Measurements from ENCODE around the gene FZD7. TPM values are rescaled to one million over a fixed set of nuclear protein-coding genes. Genes with fewer than 3 reads are reported as not detected.
A peak's percentile ranks its signal among the peaks of the same experiment; 100 is the strongest.

FZD7 gene
- total and polyA plus RNA-seq, 9 of the 15 experiments (the other 6 are each of a cell fraction or from before 2014, with no cell fraction given): 0.11 to 2.4 (median 0.69) TPM

GRCh38 chr2:202049092-202049728 is 15.6 kb downstream of the FZD7 start:
- BruUV-seq (replicated peaks): no TSS peak
- no peak overlapping the region for H3K27ac ChIP-seq (ENCODE audit: extremely low read depth, low read depth, low read length)
- H3K4me3 ChIP-seq: no peak overlapping the region
- H3K9me3 ChIP-seq (replicated peaks; ENCODE audit: control insufficient read depth, insufficient read depth, low read depth, low read length): no peaks in the 10 kb centered on the region
- no peak overlapping the region for H2AFZ ChIP-seq (ENCODE audit: low read depth, low read length)
- no peaks in the 10 kb centered on the region for H4K20me1 ChIP-seq (replicated peaks; ENCODE audit: control insufficient read depth, insufficient read depth, low read length)
- intact Hi-C loops (cut with micrococcal nuclease) (no loop called here), in situ Hi-C loops (cut with MboI) (no loop called here)
- CTCF ChIA-PET (ENCODE audit: low intra/inter-chr PET ratio): no interaction called here
- no peak overlapping the region for H3K4me2 ChIP-seq (ENCODE audit: insufficient read depth, low read length)
- peaks cover 2 to 15% of the 10 kb centered on the region in 2 experiments; a peak in 3 of 5 replicates for H3K27me3 ChIP-seq (ENCODE audit: control insufficient read depth in 2 of 2, insufficient read depth in 2 of 2, low read length in 2 of 2)
- no peaks in the 10 kb centered on the region for H3K9me1 ChIP-seq (ENCODE audit: control insufficient read depth, insufficient read depth, low read length)
- H3K36me3 ChIP-seq (ENCODE audit: control insufficient read depth, insufficient read depth, low read length): no peaks in the 10 kb centered on the region
- H3K4me1 ChIP-seq (replicated peaks in 1 of 2; ENCODE audit: control insufficient read depth in 2 of 2, insufficient read depth in 2 of 2, low read length in 2 of 2): peaks cover 0 to 4% of the 10 kb centered on the region in 2 experiments; a peak in 1 of 5 replicates
- POLR2A ChIA-PET: no interaction called here
- no peak for ATAC-seq
- DNase-seq (ENCODE audit: extremely low read depth in 1 of 4, low spot score in 3 of 4): no peak
- H3K79me2 ChIP-seq (ENCODE audit: control insufficient read depth, insufficient read depth, low read length): no peaks in the 10 kb centered on the region
- no peak overlapping the region for H3K9ac ChIP-seq (ENCODE audit: insufficient read depth in 1 of 2, low read depth in 2 of 2, low read length in 2 of 2)
- WGBS (ENCODE audit: insufficient coverage, low coverage, missing lambda C conversion rate): no CpG with 5 or more reads among the region's 2 CpGs
- TF ChIP-seq ZNF512 (tag; IDR thresholded peaks at IDR 0.05) (peak; percentile 88), NR2C2 (CRISPR knock-in tag; IDR thresholded peaks at IDR 0.05) (no peak), NR2C2 (tag; IDR thresholded peaks at IDR 0.05) (no peak)
- FAIRE-seq: no peak

DNA sequence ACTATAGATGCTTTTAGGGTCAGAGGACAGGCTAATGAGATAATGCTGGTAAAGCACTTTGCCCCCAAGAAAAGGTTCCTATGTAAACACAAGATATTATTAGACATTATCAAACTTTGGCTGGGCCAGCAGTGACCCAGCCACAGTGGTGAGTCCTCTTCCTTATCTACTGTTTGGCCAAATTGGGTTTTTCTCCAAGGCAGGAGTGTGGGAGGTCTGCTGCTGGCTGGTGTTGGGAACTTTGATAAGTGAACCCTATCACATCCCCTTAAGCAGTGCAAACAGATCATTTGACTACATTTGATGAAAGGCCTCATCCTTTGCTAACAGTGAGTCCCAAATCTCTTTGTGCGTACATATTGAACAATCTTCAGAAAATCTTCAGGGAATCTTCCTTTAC is 16.2 kb downstream of the FZD7 start:
- Histone ChIP-seq H3K9ac (ENCODE audit: insufficient read depth in 1 of 2, low read depth in 2 of 2, low read length in 2 of 2) (no peak overlapping the region), H4K20me1 (replicated peaks; ENCODE audit: control insufficient read depth, insufficient read depth, low read length) (no peaks in the 10 kb centered on the region), H3K79me2 (ENCODE audit: control insufficient read depth, insufficient read depth, low read length) (no peaks in the 10 kb centered on the region), H3K4me1 (replicated peaks in 1 of 2; ENCODE audit: control insufficient read depth in 2 of 2, insufficient read depth in 2 of 2, low read length in 2 of 2) (peaks cover 0 to 4% of the 10 kb centered on the region in 2 experiments; a peak in 1 of 5 replicates), H3K27ac (ENCODE audit: extremely low read depth, low read depth, low read length) (no peak overlapping the region), H2AFZ (ENCODE audit: low read depth, low read length) (no peak overlapping the region), H3K4me3 (no peak overlapping the region), H3K36me3 (ENCODE audit: control insufficient read depth, insufficient read depth, low read length) (no peaks in the 10 kb centered on the region), H3K9me3 (replicated peaks; ENCODE audit: control insufficient read depth, insufficient read depth, low read depth, low read length) (no peaks in the 10 kb centered on the region), H3K27me3 (ENCODE audit: control insufficient read depth in 2 of 2, insufficient read depth in 2 of 2, low read length in 2 of 2) (peaks cover 2 to 20% of the 10 kb centered on the region in 2 experiments; a peak in 3 of 5 replicates), H3K9me1 (ENCODE audit: control insufficient read depth, insufficient read depth, low read length) (no peaks in the 10 kb centered on the region), H3K4me2 (ENCODE audit: insufficient read depth, low read length) (no peak overlapping the region)
- FAIRE-seq (peak; percentile 62), DNase-seq (ENCODE audit: extremely low read depth in 1 of 4, low spot score in 3 of 4) (peak; percentile 14 to 70 (median 32)), ATAC-seq (peak; percentile 79)
- intact Hi-C loops (cut with micrococcal nuclease) (loop anchor here (10.0 kb wide), 1 partner anchor 185 kb away; no protein-coding TSS in a partner anchor), in situ Hi-C loops (cut with MboI) (no loop called here)
- WGBS (ENCODE audit: insufficient coverage, low coverage, missing lambda C conversion rate): 0% methylated on average over 1 of the region's 1 CpG
- no TSS peak for BruUV-seq (replicated peaks)
- CTCF ChIA-PET (ENCODE audit: low intra/inter-chr PET ratio): no interaction called here
- POLR2A ChIA-PET: no interaction called here
- TF ChIP-seq POLR2AphosphoS5 (IDR thresholded peaks at IDR 0.05; ENCODE audit: control insufficient read depth, insufficient read depth, low read depth, low read length) (peak; percentile 51; the same call in 1 of the 2 replicates), EP300 (IDR thresholded peaks at IDR 0.05; ENCODE audit: low read length) (peak; percentile 21; the same call in 1 of the 2 replicates), MEF2A (IDR thresholded peaks at IDR 0.05; ENCODE audit: control insufficient read depth, low read depth, low read length) (0 out of 2 replicates have a peak, but pooled peaks have one; percentile 30), MEIS2 (IDR thresholded peaks at IDR 0.05; ENCODE audit: partially characterized antibody) (peak; percentile 4), DPF2 (IDR thresholded peaks at IDR 0.05) (0 out of 2 replicates have a peak, but pooled peaks have one; percentile 37), SMARCA4 (IDR thresholded peaks at IDR 0.05) (peak; percentile 15; the same call in 1 of the 2 replicates), SMARCE1 (IDR thresholded peaks at IDR 0.05) (peak; percentile 25; the same call in 1 of the 2 replicates), SMAD4 (CRISPR knock-in tag; conservative IDR thresholded peaks at IDR 0.05) (0 out of 2 replicates have a peak, but pooled peaks have one; percentile 22), FOXA1 (IDR thresholded peaks at IDR 0.05; ENCODE audit: borderline replicate concordance) (0 out of 2 replicates have a peak, but pooled peaks have one; percentile 5), IFI16 (CRISPR knock-in tag; IDR thresholded peaks at IDR 0.05) (no peak), NFIC (IDR thresholded peaks at IDR 0.05) (peak; percentile 21; the same call in 1 of the 2 replicates), CBX2 (IDR thresholded peaks at IDR 0.05; ENCODE audit: insufficient read depth, low read length, poor library complexity, severe bottlenecking) (no peak), ZNF23 (CRISPR knock-in tag; IDR thresholded peaks at IDR 0.05) (no peak)

All from K562 (cell line).